Hippocampal formation (tissue), 2 donors: Measurements from ENCODE around the gene CYP46A1.
"Not testable (repeated sequence)": the region's sequence is repeated elsewhere in the genome, so short reads cannot be mapped to it uniquely, and the experiment has no call there.

ENCODE experiments used
- DNase-seq, 2 donors: peaks; one replicate each; lab custom pipeline; 2025; lab: John Stamatoyannopoulos, UW

The CYP46A1 gene

DNA sequence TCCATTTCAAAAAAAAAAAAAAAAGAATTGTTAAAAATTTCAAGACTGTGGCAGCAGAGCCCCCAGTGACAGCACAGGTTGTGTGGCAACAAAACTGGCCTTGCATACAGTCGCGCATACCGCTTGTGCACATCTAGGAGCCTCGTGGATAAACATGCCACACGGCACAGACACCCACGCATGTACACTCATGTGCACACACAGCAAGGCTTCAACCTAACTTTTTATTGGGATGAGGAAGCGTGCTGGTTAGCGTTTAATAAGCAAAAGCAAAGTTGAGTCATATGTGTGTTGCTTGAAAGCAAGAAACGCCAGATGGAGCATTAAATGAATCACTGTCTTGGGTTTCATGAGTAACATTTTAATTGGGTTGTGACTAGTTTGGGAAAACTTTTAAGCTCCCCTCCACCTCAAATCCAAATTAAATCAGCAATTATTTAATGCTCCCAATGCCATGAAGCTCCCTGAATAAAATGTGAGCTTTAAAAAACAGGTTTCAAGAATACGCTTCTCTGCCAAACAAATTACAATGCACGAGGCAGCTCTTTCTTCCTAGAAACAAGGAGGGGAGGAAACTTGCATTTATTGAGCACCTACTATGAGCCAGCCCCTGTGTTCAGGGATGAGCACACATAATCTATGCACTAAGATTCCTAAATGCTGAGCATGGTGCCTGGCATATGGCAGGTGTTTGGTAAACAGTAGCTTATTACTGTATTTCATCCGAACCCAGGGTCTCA lies 73.4 kb downstream of the CYP46A1 start:
- DNase-seq = peak in 1 of 2 donors; percentile 10

DNA sequence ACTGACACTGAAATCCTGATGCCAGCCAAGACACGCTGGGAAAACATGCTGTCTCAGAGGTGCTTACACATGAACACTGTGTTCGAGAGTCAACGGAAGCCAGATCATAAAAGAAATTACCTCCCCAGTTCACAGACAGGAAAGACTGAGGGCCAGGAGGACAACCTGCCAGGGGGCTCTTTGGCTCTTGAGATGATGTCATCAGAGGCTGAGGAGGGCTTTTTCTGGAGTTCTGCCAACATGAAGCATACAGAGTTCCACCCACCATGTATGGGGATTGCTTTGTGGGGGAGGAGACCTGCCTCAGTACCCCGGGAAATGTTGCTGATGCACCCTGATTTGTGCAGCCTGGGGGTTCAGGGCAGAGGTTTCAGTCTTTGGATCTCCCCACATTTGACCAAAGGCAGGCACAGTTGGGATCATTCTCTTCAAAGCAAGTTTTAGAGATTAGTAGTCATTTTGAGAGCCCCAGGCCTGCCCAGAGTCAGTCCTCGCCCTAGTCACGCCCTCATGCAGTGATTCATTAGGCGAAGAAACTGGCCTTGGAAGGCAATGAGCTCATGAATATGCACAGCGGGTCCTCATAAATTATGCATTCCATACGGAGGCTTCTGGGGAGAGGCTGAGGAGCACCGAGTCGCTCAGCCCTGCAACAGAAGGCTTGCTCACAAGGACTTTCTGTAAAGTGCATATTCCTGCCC lies 74.2 kb downstream of the CYP46A1 start:
- DNase-seq = no peak

DNA sequence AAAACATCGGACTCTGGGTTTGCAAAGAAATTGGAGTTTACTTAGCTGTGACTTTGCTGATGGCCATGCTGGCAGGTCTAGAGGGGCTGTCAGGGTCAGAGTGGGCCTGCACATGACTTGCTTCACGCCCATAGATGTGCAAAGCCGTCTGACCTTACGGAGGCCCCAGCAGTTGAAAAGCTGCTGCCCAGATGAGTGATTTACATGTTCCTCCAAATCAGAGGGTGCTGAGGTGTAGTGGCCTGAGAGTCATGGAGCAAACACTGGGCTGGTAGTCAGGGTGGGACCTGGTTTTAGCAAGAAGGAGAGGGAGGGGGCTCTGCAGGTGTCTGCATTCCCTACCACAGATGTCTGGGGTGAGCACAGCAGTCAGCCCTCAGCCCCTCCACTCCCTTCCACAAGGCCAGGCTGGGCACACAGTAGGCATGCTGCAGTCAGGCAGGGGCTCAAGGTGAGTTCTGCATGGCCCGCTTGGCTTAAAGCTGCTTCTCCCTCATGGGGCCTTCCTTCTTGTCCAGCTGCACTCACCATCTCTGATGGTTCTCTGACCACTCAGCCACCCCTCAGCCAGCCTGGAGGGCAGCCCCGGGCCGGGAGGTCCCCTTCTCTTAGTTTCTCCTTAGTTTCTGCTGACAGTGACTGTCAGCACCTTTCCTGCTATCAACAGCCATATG lies 74.9 kb downstream of the CYP46A1 start:
- DNase-seq = no peak

DNA sequence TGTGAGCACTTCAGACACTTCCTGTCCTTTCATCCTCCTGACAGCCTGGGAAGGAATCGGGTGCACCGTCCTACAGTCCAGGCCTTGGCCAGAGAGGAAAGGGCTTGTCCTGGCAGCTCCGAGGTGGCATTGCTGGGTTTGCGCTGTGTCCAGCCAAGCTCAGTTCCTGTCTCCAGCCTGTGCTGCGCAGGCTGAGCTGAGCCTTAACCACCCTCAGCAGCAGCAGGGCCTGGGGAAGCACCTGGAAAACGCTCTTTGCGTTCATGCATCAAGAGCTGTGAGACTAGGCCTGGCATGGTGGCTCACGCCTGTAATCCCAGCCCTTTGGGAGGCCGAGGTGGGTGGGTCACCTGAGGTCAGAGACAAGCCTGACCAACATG lies 75.4 kb downstream of the CYP46A1 start:
- no peak for DNase-seq

DNA sequence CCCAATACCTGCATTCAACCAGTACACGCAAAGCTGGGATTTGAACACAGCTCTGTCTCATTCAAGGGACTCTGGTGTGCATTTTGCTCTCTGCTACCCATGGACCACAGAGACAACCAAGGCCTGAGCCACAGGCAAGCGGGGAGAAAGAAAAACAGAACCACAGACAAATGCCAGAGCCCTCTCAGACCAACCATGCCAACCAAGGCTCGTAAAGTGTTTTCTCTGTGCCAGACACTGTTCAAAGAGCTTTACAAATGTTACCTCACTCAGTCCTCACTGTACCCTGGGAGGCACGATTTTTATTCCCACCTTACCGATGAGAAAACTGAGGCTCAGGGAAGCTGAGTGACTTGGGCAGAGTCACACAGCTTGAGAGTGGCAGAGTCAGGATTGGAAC lies 76.7 kb downstream of the CYP46A1 start:
- no peak for DNase-seq

GRCh38 chr14:99762911-99763310 lies 78.8 kb downstream of the CYP46A1 start:
- DNase-seq = not testable (repeated sequence)

DNA sequence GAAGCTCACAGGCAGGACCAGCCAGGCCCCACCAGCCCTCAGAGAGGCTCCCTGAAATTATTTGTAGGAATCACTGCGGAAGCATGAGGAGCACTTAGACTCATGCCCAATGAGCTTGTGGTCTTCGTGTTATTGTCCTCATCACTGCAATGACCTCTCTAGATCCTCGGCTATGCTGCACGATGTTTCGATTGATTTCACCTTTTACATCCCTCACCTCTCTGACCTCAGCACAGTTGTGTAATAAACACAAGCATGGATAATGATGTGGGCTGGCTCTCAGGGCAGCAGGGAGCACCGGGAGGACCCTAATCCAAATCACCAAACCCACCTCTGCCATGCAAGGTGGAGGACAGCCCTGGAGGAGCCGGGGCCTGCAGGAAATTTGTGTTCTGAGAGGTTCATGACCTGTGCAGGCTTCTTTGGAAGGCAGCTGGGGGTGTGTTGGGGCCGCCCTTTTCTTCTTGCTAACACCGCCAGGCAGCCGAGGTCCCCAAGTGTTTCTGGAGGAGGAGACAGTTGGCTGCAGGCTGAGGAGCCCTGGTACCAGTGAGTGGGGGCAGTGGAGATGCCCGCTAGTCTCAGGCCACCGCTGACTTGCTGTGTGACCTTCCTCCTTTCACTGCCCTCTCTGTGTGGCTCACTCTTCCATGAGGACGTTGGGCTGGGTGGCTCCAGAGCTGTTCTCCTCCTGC lies 79.6 kb downstream of the CYP46A1 start:
- DNase-seq = no peak

- no peak for DNase-seq
Observed at GRCh38 chr14:99764222-99764706, 80.2 kb downstream of the CYP46A1 start.

GRCh38 chr14:99768381-99768780 lies 84.3 kb downstream of the CYP46A1 start:
- DNase-seq = no peak

DNA sequence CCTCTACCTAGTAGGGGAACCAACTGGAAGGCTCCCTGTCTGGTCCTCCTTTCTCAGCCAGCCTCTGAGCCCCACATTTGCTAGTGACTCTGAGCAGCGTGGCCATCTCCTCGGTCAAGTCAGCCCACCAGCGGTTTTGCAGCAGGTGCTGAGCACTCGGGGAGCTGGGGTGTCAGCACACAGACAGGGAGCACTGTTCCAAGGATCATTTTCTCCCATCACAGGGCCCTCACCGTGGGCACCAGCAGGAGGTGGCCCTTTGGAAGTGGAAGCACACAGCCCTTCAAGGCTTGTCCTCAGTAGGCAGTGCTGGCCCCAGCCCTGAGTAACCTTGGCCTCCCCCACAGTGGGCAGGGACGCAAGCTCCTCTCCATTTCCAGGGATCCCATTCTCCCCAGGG lies 85.0 kb downstream of the CYP46A1 start:
- no peak for DNase-seq

DNA sequence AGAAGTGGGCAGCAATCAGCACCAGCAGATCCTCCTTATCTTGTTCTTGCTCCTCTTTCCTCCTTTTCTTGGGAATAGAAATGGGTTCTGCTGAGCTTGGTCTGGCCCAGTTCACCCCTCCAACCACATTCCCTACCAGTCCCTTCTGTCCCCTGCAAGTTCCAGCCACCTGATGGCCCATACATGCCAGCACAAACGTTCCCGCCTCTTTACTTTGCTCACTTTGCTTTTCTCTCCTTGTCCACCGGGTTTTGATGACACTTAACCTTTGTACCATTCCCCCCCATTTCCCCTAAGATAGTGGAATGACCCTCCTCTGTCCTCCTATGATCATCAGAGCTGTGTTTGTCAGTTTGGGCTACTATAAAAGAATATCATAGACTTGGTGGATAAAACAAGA lies 85.7 kb downstream of the CYP46A1 start:
- DNase-seq = no peak

GRCh38 chr14:99772371-99773283 lies 88.5 kb downstream of the CYP46A1 start:
- DNase-seq = no peak

- DNase-seq = no peak
Observed at GRCh38 chr14:99773521-99774497, 89.7 kb downstream of the CYP46A1 start.

DNA sequence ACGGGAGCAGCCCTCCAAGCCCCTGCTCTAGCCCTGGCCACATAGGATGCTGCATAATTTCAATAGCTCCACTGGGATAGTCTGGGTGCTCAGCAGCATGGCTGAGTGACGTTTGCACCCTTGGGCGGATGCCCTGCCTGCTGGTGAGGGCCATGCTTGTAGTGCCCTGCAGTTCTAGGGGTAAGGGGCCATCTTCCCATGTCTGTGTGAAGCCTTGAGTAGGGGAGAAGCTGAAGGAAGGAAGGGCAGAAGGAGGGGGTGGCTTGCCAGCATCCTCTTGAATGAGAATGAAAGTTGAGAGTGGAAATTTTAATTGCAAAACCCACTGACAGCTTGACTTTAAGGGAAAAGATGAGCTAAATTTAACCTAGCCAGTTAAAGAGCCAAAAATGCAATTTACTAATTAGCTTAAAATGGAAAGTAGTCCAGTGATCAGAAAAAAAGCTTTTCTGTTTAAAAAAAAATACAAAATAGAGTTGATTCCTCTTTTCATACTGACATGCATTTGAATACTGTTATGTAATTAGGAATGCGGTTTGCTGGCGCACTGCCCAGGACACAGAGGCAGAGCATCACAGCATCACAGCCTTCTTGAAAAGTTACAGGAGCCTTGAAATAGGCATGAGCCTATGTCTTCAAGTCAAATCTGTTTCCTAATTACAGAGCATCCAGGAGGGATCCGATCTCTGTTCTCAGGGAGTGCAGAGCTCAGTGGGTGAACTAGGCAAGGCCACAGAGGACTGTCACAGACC lies 90.6 kb downstream of the CYP46A1 start:
- peak; percentile 10 to 14 for DNase-seq

DNA sequence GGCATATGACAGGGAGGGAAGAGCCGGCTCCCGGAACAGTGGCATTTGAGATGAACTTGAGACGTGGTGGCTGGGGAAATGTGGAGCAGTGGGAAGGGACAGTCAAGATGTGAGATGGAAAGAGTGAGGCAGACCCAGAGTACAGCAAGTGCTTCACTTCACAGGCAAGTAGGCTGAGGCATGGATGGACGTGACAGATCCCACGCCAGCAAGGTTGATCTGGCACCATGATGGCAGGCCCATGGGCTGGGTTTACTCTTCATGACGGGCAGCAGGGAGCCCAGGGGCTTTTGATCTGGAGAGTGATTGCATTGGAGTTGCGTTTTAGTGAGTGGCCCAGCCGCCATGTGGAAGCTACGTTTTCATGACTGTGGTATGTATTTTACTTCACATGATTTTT lies 91.3 kb downstream of the CYP46A1 start:
- no peak for DNase-seq
